ENCODE data around the gene TRAPPC11. TPM values are rescaled to one million over a fixed set of nuclear protein-coding genes. Genes with fewer than 3 reads are reported as not detected.

Gene TRAPPC11
- polyA plus RNA-seq, 1 of the 3 experiments (the other 2 are of a cell fraction), result 18.8 TPM

DNA sequence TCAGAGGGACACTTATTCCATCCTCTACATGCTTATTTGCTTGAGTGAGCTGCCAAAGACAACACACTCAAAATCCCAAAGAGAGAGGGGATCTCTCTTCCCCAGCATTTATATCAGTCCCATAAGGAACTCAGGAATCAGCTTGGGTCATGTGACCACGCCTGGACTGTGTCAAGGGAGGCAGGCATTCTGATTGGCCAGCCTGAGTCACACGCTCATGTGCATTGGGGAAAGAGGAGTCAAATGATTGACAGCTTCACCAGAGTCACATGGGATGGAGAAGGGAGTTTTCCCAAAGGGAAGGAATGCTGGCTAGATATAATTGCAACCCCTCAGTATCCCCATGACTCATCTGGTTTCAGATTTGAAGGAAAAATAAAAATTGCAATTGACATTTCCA, 49.1 kb upstream of the TRAPPC11 start:
- Histone ChIP-seq H3K9me3 (no peaks in the 10 kb centered on the region), H3K79me2 (ENCODE audit: insufficient read depth) (no peaks in the 10 kb centered on the region), H4K20me1 (ENCODE audit: insufficient read depth) (no peaks in the 10 kb centered on the region), H3K9me2 (no peaks in the 10 kb centered on the region), H3K4me1 (ENCODE audit: control insufficient read depth in 1 of 2, insufficient read depth in 2 of 2, low read depth in 1 of 2, low read length in 1 of 2) (no peaks in the 10 kb centered on the region), H3K9ac (no peak overlapping the region), H3K36me3 (replicated peaks in 1 of 2; ENCODE audit: control insufficient read depth in 1 of 2, insufficient read depth in 2 of 2, low read length in 1 of 2) (no peaks in the 10 kb centered on the region), H2AFZ (ENCODE audit: low read depth) (peak overlapping the region; percentile 59; the same call in 1 of the 2 replicates), H3K4me3 (ENCODE audit: low read depth in 2 of 2, low read length in 1 of 2) (no peak overlapping the region), H3K27me3 (ENCODE audit: insufficient read depth) (no peaks in the 10 kb centered on the region), H3K27ac (ENCODE audit: low read depth in 2 of 2, low read length in 1 of 2) (no peak overlapping the region), H3K4me2 (no peak overlapping the region), H3F3A (replicated peaks; ENCODE audit: insufficient read depth) (no peaks in the 10 kb centered on the region)
- POLR2A ChIA-PET, result no interaction called here
- 79% methylated on average over 2 of the region's 2 CpGs for WGBS (ENCODE audit: low lambda C conversion rate)
- TF ChIP-seq, protein P1, sequence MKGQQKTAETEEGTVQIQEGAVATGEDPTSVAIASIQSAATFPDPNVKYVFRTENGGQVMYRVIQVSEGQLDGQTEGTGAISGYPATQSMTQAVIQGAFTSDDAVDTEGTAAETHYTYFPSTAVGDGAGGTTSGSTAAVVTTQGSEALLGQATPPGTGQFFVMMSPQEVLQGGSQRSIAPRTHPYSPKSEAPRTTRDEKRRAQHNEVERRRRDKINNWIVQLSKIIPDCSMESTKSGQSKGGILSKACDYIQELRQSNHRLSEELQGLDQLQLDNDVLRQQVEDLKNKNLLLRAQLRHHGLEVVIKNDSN (IDR thresholded peaks at IDR 0.05; ENCODE audit: borderline replicate concordance, low read depth), result peak; percentile 81
- TF ChIP-seq, protein P2, sequence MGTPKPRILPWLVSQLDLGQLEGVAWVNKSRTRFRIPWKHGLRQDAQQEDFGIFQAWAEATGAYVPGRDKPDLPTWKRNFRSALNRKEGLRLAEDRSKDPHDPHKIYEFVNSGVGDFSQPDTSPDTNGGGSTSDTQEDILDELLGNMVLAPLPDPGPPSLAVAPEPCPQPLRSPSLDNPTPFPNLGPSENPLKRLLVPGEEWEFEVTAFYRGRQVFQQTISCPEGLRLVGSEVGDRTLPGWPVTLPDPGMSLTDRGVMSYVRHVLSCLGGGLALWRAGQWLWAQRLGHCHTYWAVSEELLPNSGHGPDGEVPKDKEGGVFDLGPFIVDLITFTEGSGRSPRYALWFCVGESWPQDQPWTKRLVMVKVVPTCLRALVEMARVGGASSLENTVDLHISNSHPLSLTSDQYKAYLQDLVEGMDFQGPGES (IDR thresholded peaks at IDR 0.05; ENCODE audit: low read depth, low read length), result no peak
- TF ChIP-seq, protein P3, sequence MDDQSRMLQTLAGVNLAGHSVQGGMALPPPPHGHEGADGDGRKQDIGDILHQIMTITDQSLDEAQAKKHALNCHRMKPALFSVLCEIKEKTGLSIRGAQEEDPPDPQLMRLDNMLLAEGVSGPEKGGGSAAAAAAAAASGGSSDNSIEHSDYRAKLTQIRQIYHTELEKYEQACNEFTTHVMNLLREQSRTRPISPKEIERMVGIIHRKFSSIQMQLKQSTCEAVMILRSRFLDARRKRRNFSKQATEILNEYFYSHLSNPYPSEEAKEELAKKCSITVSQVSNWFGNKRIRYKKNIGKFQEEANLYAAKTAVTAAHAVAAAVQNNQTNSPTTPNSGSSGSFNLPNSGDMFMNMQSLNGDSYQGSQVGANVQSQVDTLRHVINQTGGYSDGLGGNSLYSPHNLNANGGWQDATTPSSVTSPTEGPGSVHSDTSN (IDR thresholded peaks at IDR 0.05), result peak; percentile 49
- peak; percentile 29 for DNase-seq
- CTCF ChIA-PET, result interaction anchor here (1.1 kb wide), 1 partner anchor 10 kb away, joined by 3 read pairs; no protein-coding TSS in a partner anchor

DNA sequence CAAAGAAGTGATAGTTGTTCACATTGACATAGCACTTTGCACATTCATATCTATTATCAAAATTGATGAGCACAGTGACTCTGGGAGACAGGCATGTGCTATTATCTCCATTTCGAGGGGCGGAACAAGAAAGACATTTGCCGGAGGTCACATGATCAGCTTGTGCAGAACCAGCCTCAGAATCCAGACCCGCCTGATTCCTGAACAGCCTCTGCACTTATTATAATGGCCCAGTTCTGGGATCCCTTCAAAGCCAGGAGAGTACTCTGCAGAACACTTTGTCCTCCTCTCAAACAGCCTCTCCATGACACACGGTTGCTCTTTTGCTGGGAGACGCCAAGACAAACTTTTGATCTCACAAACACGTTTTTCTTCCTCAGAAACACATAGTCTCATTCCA, 48.5 kb upstream of the TRAPPC11 start:
- Histone ChIP-seq H3K4me3 (ENCODE audit: low read depth in 2 of 2, low read length in 1 of 2) (no peak overlapping the region), H3K27ac (ENCODE audit: low read depth in 2 of 2, low read length in 1 of 2) (no peak overlapping the region), H3K9me2 (no peaks in the 10 kb centered on the region), H2AFZ (ENCODE audit: low read depth) (no peak overlapping the region), H3K4me2 (no peak overlapping the region), H3F3A (replicated peaks; ENCODE audit: insufficient read depth) (no peaks in the 10 kb centered on the region), H3K79me2 (ENCODE audit: insufficient read depth) (no peaks in the 10 kb centered on the region), H3K9ac (no peak overlapping the region), H3K4me1 (ENCODE audit: control insufficient read depth in 1 of 2, insufficient read depth in 2 of 2, low read depth in 1 of 2, low read length in 1 of 2) (no peaks in the 10 kb centered on the region), H3K36me3 (replicated peaks in 1 of 2; ENCODE audit: control insufficient read depth in 1 of 2, insufficient read depth in 2 of 2, low read length in 1 of 2) (no peaks in the 10 kb centered on the region), H4K20me1 (ENCODE audit: insufficient read depth) (no peaks in the 10 kb centered on the region), H3K9me3 (no peaks in the 10 kb centered on the region), H3K27me3 (ENCODE audit: insufficient read depth) (no peaks in the 10 kb centered on the region)
- no peak for DNase-seq
- POLR2A ChIA-PET, result no interaction called here
- 85% methylated on average over 7 of the region's 7 CpGs for WGBS (ENCODE audit: low lambda C conversion rate)
- CTCF ChIA-PET, result no interaction called here
- TF ChIP-seq FOXJ3 (CRISPR knock-in tag; IDR thresholded peaks at IDR 0.05), result no peak
- no peak for TF ChIP-seq EP300 (IDR thresholded peaks at IDR 0.05; ENCODE audit: borderline replicate concordance in 1 of 2, low read depth in 1 of 2, low read length in 1 of 2)
- TF ChIP-seq, protein P4, sequence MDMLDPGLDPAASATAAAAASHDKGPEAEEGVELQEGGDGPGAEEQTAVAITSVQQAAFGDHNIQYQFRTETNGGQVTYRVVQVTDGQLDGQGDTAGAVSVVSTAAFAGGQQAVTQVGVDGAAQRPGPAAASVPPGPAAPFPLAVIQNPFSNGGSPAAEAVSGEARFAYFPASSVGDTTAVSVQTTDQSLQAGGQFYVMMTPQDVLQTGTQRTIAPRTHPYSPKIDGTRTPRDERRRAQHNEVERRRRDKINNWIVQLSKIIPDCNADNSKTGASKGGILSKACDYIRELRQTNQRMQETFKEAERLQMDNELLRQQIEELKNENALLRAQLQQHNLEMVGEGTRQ (IDR thresholded peaks at IDR 0.05; ENCODE audit: borderline replicate concordance, low read depth, low read length), result no peak
- TF ChIP-seq, protein P1 (IDR thresholded peaks at IDR 0.05; ENCODE audit: borderline replicate concordance, low read depth), result 0 out of 2 replicates have a peak, but pooled peaks have one; percentile 13
